ENCODE results near the gene PHETA1. TPM values are rescaled to one million over a fixed set of nuclear protein-coding genes. Genes with fewer than 3 reads are reported as not detected.
"Not testable (repeated sequence)": the region's sequence is repeated elsewhere in the genome, so short reads cannot be mapped to it uniquely, and the experiment has no call there.

The PHETA1 gene
- polyA plus RNA-seq, 3 donors, result 13.6 to 17.6 (median 16.8) TPM

GRCh38 chr12:111406474-111407376, 37.8 kb upstream of the PHETA1 start:
- no peak for DNase-seq

- no peak for DNase-seq
These were observed 37.1 kb upstream of the PHETA1 start, which contains the start of gene SH2B3 for GRCh38 chr12:111405859-111406473. Gene SH2B3 (plus strand): TSS chr12:111405923. CDS start chr12:111418146, 12,223 bp downstream.

- DNase-seq, result peak; percentile 85
These were observed 36.4 kb upstream of the PHETA1 start for GRCh38 chr12:111405149-111405858.

- DNase-seq, result no peak
These were observed 35.7 kb upstream of the PHETA1 start for GRCh38 chr12:111404362-111405148.

- DNase-seq, result not testable (repeated sequence)
These were observed 33.6 kb upstream of the PHETA1 start for GRCh38 chr12:111402490-111402824.

- no peak for DNase-seq
These were observed 32.3 kb upstream of the PHETA1 start for GRCh38 chr12:111401167-111401605.

- not testable (repeated sequence) for DNase-seq
These were observed 31.0 kb upstream of the PHETA1 start for GRCh38 chr12:111399741-111400404.

- DNase-seq, result no peak
These were observed 29.6 kb upstream of the PHETA1 start for GRCh38 chr12:111398530-111398929.

GRCh38 chr12:111396726-111397445, 28.0 kb upstream of the PHETA1 start:
- DNase-seq, result peak; percentile 70

GRCh38 chr12:111396271-111396670, 27.4 kb upstream of the PHETA1 start:
- not testable (repeated sequence) for DNase-seq

- no peak for DNase-seq
These were observed 26.7 kb upstream of the PHETA1 start for GRCh38 chr12:111395336-111396187.

GRCh38 chr12:111394480-111394879, 25.6 kb upstream of the PHETA1 start:
- DNase-seq, result no peak

GRCh38 chr12:111393700-111394300, 24.9 kb upstream of the PHETA1 start:
- no peak for DNase-seq

- no peak for DNase-seq
These were observed 22.0 kb upstream of the PHETA1 start for GRCh38 chr12:111390910-111391309.

- DNase-seq, result no peak
These were observed 20.7 kb upstream of the PHETA1 start for GRCh38 chr12:111389635-111390034.

GRCh38 chr12:111387747-111388323, 18.9 kb upstream of the PHETA1 start:
- no peak for DNase-seq

- no peak for DNase-seq
These were observed 18.0 kb upstream of the PHETA1 start for GRCh38 chr12:111386885-111387284.

- DNase-seq, result no peak
These were observed 15.7 kb upstream of the PHETA1 start for GRCh38 chr12:111384596-111384995.
